Neural progenitor cell (in vitro differentiated cells): ENCODE measurements around the gene PRSS33.

Experiments used
- CTCF ChIP-seq: fragments of 200-600 bp; sonication (generic); IDR thresholded peaks from 2 replicates; pipeline ENCODE4 v1.5.1; 2017; ENCODE audit warnings: antibody characterized with exemption, mild to moderate bottlenecking
- EZH2 ChIP-seq: fragments of 200-600 bp; sonication (generic); IDR thresholded peaks from 2 replicates; pipeline ENCODE4 v1.6.1; 2017; ENCODE audit warnings: antibody characterized with exemption, mild to moderate bottlenecking, moderate library complexity

- no peak for TF ChIP-seq CTCF
- no peak for TF ChIP-seq EZH2
These were observed 21.6 kb downstream of the PRSS33 start for GRCh38 chr16:2765462-2766404.
